NB4 (cell line): ENCODE measurements around the gene SPRED1.

Source experiments
- CTCF ChIP-seq: IDR thresholded peaks from one replicate; pipeline ENCODE4 v1.5.1; 2012; ENCODE audit warnings: low read depth, low read length
- MYC ChIP-seq: IDR thresholded peaks from 2 replicates; pipeline ENCODE4 v1.6.1; 2011; ENCODE audit warnings: low read depth, low read length
- POLR2A ChIP-seq: IDR thresholded peaks from 2 replicates; pipeline ENCODE4 v1.6.1; 2011; ENCODE audit warnings: mild to moderate bottlenecking; ENCODE audit not compliant: insufficient read length; ENCODE audit errors: extremely low read depth

GRCh38 chr15:38255690-38256089 lies 3.1 kb downstream of the SPRED1 start:
- no peak for TF ChIP-seq CTCF
- TF ChIP-seq POLR2A: no peak
- no peak for TF ChIP-seq MYC
